ENCODE data around the gene IFFO2. TPM values are rescaled to one million over a fixed set of nuclear protein-coding genes. Genes with fewer than 3 reads are reported as not detected.

The IFFO2 gene
- total and polyA plus RNA-seq, 2 donors (not counting 3 experiments of a cell fraction or from before 2014, with no cell fraction given), result 31.1 to 31.3 TPM

- no peaks in the 10 kb centered on the region for H3K9me1 ChIP-seq (replicated peaks; ENCODE audit: control insufficient read depth, extremely low read depth, insufficient read depth, low read length)
- dilution Hi-C loops (cut with MboI; ENCODE audit: extremely low pct_ligation_motif_present, low sequenced_read_pairs) (no loop called here), intact Hi-C loops (cut with micrococcal nuclease) (no loop called here)
- H3K9ac ChIP-seq (replicated peaks; ENCODE audit: extremely low read depth, insufficient read depth, low read length), result no peak overlapping the region
- H3K79me2 ChIP-seq (ENCODE audit: control insufficient read depth, insufficient read depth, low read length), result peaks cover 42% of the 10 kb centered on the region
- H3K4me3 ChIP-seq (replicated peaks in 1 of 3; ENCODE audit: insufficient read depth in 1 of 3, low read depth in 1 of 3, low read length in 3 of 3), result no peak overlapping the region
- no peaks in the 10 kb centered on the region for H3K9me3 ChIP-seq (replicated peaks; ENCODE audit: control insufficient read depth, insufficient read depth, low read length)
- BruUV-seq (replicated peaks), result no TSS peak
- no peak overlapping the region for H2AFZ ChIP-seq (ENCODE audit: low read depth, low read length)
- peaks cover 40% of the 10 kb centered on the region for H3K4me1 ChIP-seq (ENCODE audit: control insufficient read depth, extremely low read depth, insufficient read depth, low read length)
- H4K20me1 ChIP-seq (replicated peaks; ENCODE audit: control insufficient read depth, extremely low read depth, insufficient read depth, low read length), result no peaks in the 10 kb centered on the region
- no peak overlapping the region for H3K27ac ChIP-seq (ENCODE audit: insufficient read depth, low read depth, low read length)
- no peaks in the 10 kb centered on the region for H3K27me3 ChIP-seq (ENCODE audit: control insufficient read depth in 2 of 2, insufficient read depth in 2 of 2, low read length in 2 of 2)
- ChIA-PET CTCF (interaction anchor here (0.9 to 8.4 kb wide), 7 partner anchors 6 to 193 kb away, joined by 3 to 135 read pairs (median 20); partner anchors contain the start of gene IFFO2), POLR2A (no interaction called here)
- TF ChIP-seq GATA2 (IDR thresholded peaks at IDR 0.05; ENCODE audit: insufficient read depth, insufficient read length, low read depth, low read length), result no peak
- no peak for TF ChIP-seq MYC (IDR thresholded peaks at IDR 0.05; ENCODE audit: low read depth, low read length)
- no peak for TF ChIP-seq CTCF (IDR thresholded peaks at IDR 0.05; ENCODE audit: extremely low read depth in 1 of 2, insufficient read depth in 1 of 2, low read depth in 1 of 2, low read length in 2 of 2)
- TF ChIP-seq POLR2A (IDR thresholded peaks at IDR 0.05; ENCODE audit: low read depth, low read length), result no peak
- TF ChIP-seq FOS (IDR thresholded peaks at IDR 0.05; ENCODE audit: borderline replicate concordance, insufficient read depth, low read length), result no peak
- TF ChIP-seq JUN (IDR thresholded peaks at IDR 0.05; ENCODE audit: borderline replicate concordance, insufficient read depth, insufficient read length, low read depth), result no peak
- no peak for TF ChIP-seq MAX (IDR thresholded peaks at IDR 0.05; ENCODE audit: insufficient read depth, insufficient read length)
- TF ChIP-seq EZH2 (IDR thresholded peaks at IDR 0.05; ENCODE audit: borderline replicate concordance, low read depth, low read length, severe bottlenecking), result no peak
- no peak for TF ChIP-seq POLR2AphosphoS5 (IDR thresholded peaks at IDR 0.05; ENCODE audit: insufficient read depth, low read depth, low read length)
- DNase-seq (ENCODE audit: low read depth, low spot score) (no peak), FAIRE-seq (no peak)
- no peak overlapping the region for H3K4me2 ChIP-seq (ENCODE audit: insufficient read depth, low read length)
- H3K36me3 ChIP-seq (ENCODE audit: control insufficient read depth in 2 of 2, extremely low read depth in 1 of 2, insufficient read depth in 2 of 2, low read length in 2 of 2), result peaks cover 2 to 9% of the 10 kb centered on the region in 2 experiments
Observed at GRCh38 chr1:18920931-18921330, 35.5 kb downstream of the IFFO2 start.
